GM11168 (cell line): ENCODE results near the gene SEC16A.

Experiments
- in situ Hi-C: fragments of 300-500 bp; cut with MboI; formaldehyde crosslinking; loops from one replicate; pipeline ENCODE4 v1.12.0; 2022; ENCODE audit warnings: low sequenced_read_pairs; ENCODE audit not compliant: unreplicated experiment

The SEC16A gene

GRCh38 chr9:136488247-136489214 lies 5.7 kb upstream of the SEC16A start:
- in situ Hi-C loops = no loop called here

GRCh38 chr9:136487672-136488071 lies 4.8 kb upstream of the SEC16A start:
- in situ Hi-C loops = no loop called here

- in situ Hi-C loops = no loop called here
These were observed 4.2 kb upstream of the SEC16A start for GRCh38 chr9:136486823-136487620.

- in situ Hi-C loops = no loop called here
These were observed 3.3 kb upstream of the SEC16A start for GRCh38 chr9:136486131-136486530.

GRCh38 chr9:136485049-136486045 lies 2.5 kb upstream of the SEC16A start:
- in situ Hi-C loops = no loop called here

- in situ Hi-C loops = no loop called here
These were observed 1.6 kb upstream of the SEC16A start for GRCh38 chr9:136484153-136485048.

GRCh38 chr9:136483589-136484152 lies 831 bp upstream of the SEC16A start:
- in situ Hi-C loops = no loop called here

- in situ Hi-C loops = no loop called here
These were observed 621 bp downstream of the SEC16A start for GRCh38 chr9:136482046-136482792.

- in situ Hi-C loops = no loop called here
These were observed 1.3 kb downstream of the SEC16A start for GRCh38 chr9:136481558-136481957.

GRCh38 chr9:136476369-136477150 lies 6.3 kb downstream of the SEC16A start:
- in situ Hi-C loops = no loop called here

GRCh38 chr9:136474974-136475865 lies 7.6 kb downstream of the SEC16A start:
- in situ Hi-C loops = no loop called here

- in situ Hi-C loops = no loop called here
These were observed 8.7 kb downstream of the SEC16A start for GRCh38 chr9:136474021-136474640.

GRCh38 chr9:136473354-136473721 lies 9.5 kb downstream of the SEC16A start:
- in situ Hi-C loops = no loop called here

- in situ Hi-C loops = no loop called here
These were observed 10.0 kb downstream of the SEC16A start for GRCh38 chr9:136472640-136473353.

- in situ Hi-C loops = no loop called here
These were observed 10.9 kb downstream of the SEC16A start for GRCh38 chr9:136471802-136472487.
